SK-N-SH treated with all-trans-retinoic acid at 6 μM for 48 hours (cell line): ENCODE data around the gene S100A4.
"Not testable (repeated sequence)": the region's sequence is repeated elsewhere in the genome, so short reads cannot be mapped to it uniquely, and the experiment has no call there.

Experiments
- ATAC-seq: fragments of 200-7000 bp; cut with Tn5 transposase; 3 replicates; pipeline ENCODE4 v1.9.1; 2020; ENCODE audit warnings: mild to moderate bottlenecking, moderate library complexity
- ARNTL ChIP-seq: fragments of 450-650 bp; formaldehyde crosslinking; IDR thresholded peaks from 2 replicates; pipeline ENCODE4 v1.5.0; 2020; ENCODE audit warnings: low read depth, mild to moderate bottlenecking, moderate library complexity, borderline replicate concordance
- BACH2 ChIP-seq: fragments of 250-450 bp; sonication (Bioruptor Pico); IDR thresholded peaks from 2 replicates; pipeline ENCODE4 v1.9.0; 2021; ENCODE audit warnings: mild to moderate bottlenecking, borderline replicate concordance
- CSDC2 ChIP-seq: fragments of 250-450 bp; sonication (Bioruptor Pico); IDR thresholded peaks from 2 replicates; pipeline ENCODE4 v1.5.0; 2020; ENCODE audit warnings: mild to moderate bottlenecking, moderate library complexity
- ESRRG ChIP-seq: fragments of 250-450 bp; sonication (Bioruptor Pico); IDR thresholded peaks from 2 replicates; pipeline ENCODE4 v1.6.1; 2021; ENCODE audit warnings: mild to moderate bottlenecking
- GLIS3 ChIP-seq: fragments of 250-450 bp; sonication (Bioruptor Pico); IDR thresholded peaks from 2 replicates; pipeline ENCODE4 v1.5.0; 2020; ENCODE audit warnings: mild to moderate bottlenecking, moderate library complexity
- ISL1 ChIP-seq: fragments of 250-450 bp; sonication (Bioruptor Pico); IDR thresholded peaks from 2 replicates; pipeline ENCODE4 v2.1.2; 2022; ENCODE audit warnings: mild to moderate bottlenecking, moderate library complexity
- OSR1 ChIP-seq: fragments of 250-450 bp; sonication (Bioruptor Pico); IDR thresholded peaks from 2 replicates; pipeline ENCODE4 v1.8.0; 2022; ENCODE audit warnings: moderate library complexity, mild to moderate bottlenecking, inconsistent platforms
- PPARA ChIP-seq: fragments of 250-450 bp; sonication (Bioruptor Pico); IDR thresholded peaks from 2 replicates; pipeline ENCODE4 v1.5.0; 2020; ENCODE audit warnings: mild to moderate bottlenecking, borderline replicate concordance
- RARB ChIP-seq: fragments of 250-450 bp; sonication (Bioruptor Pico); IDR thresholded peaks from 2 replicates; pipeline ENCODE4 v1.8.0; 2021; ENCODE audit warnings: mild to moderate bottlenecking, moderate library complexity
- SNAI2 ChIP-seq: fragments of 250-450 bp; sonication (Bioruptor Pico); IDR thresholded peaks from 2 replicates; pipeline ENCODE4 v1.5.0; 2020; ENCODE audit warnings: mild to moderate bottlenecking, moderate library complexity
- TCF4 ChIP-seq: fragments of 250-450 bp; sonication (Bioruptor Pico); IDR thresholded peaks from 2 replicates; pipeline ENCODE4 v1.8.0; 2021; ENCODE audit warnings: mild to moderate bottlenecking, moderate library complexity, borderline replicate concordance
- TOX ChIP-seq: fragments of 250-450 bp; sonication (Bioruptor Pico); IDR thresholded peaks from 2 replicates; pipeline ENCODE4 v1.8.0; 2021; ENCODE audit warnings: mild to moderate bottlenecking, moderate library complexity, borderline replicate concordance
- ZC3H10 ChIP-seq: fragments of 250-450 bp; sonication (Bioruptor Pico); IDR thresholded peaks from 2 replicates; pipeline ENCODE4 v1.5.1; 2021; ENCODE audit warnings: mild to moderate bottlenecking, moderate library complexity
- ZFP3 ChIP-seq: fragments of 250-450 bp; sonication (Bioruptor Pico); IDR thresholded peaks from 2 replicates; pipeline ENCODE4 v1.5.0; 2020; ENCODE audit warnings: mild to moderate bottlenecking, moderate library complexity
- ZFP30 ChIP-seq: fragments of 450-650 bp; formaldehyde crosslinking; IDR thresholded peaks from 2 replicates; pipeline ENCODE4 v1.5.0; 2022; ENCODE audit warnings: mild to moderate bottlenecking, moderate library complexity
- ZNF565 ChIP-seq: fragments of 450-650 bp; formaldehyde crosslinking; conservative IDR thresholded peaks from 2 replicates; pipeline ENCODE4 v1.5.0; 2020; ENCODE audit warnings: low read depth, mild to moderate bottlenecking, moderate library complexity
- ZNF70 ChIP-seq: fragments of 450-650 bp; formaldehyde crosslinking; IDR thresholded peaks from 2 replicates; pipeline ENCODE4 v1.5.0; 2020; ENCODE audit warnings: mild to moderate bottlenecking, moderate library complexity
- ZNF8 ChIP-seq: fragments of 450-650 bp; formaldehyde crosslinking; IDR thresholded peaks from 2 replicates; pipeline ENCODE4 v1.5.0; 2020; ENCODE audit warnings: mild to moderate bottlenecking, moderate library complexity
- TF ChIP-seq, protein P1 (sequence below): fragments of 250-450 bp; sonication (Bioruptor Pico); IDR thresholded peaks from 2 replicates; pipeline ENCODE4 v1.5.0; 2020; ENCODE audit warnings: mild to moderate bottlenecking, moderate library complexity
- TF ChIP-seq, protein P2 (sequence below): fragments of 250-450 bp; sonication (Bioruptor Pico); IDR thresholded peaks from 2 replicates; pipeline ENCODE4 v1.8.0; 2021; ENCODE audit warnings: low read depth, mild to moderate bottlenecking, moderate library complexity, borderline replicate concordance
- TF ChIP-seq, protein P3 (sequence below): fragments of 250-450 bp; sonication (Bioruptor Pico); IDR thresholded peaks from 2 replicates; pipeline ENCODE4 v1.5.1; 2020; ENCODE audit warnings: low read depth, mild to moderate bottlenecking, moderate library complexity
- TF ChIP-seq, protein P4 (sequence below): fragments of 250-450 bp; sonication (Bioruptor Pico); IDR thresholded peaks from 2 replicates; pipeline ENCODE4 v1.8.0; 2020; ENCODE audit warnings: mild to moderate bottlenecking, moderate library complexity, borderline replicate concordance
- TF ChIP-seq, protein P5 (sequence below): fragments of 250-450 bp; sonication (Bioruptor Pico); IDR thresholded peaks from 2 replicates; pipeline ENCODE4 v1.5.1; 2021; ENCODE audit warnings: mild to moderate bottlenecking, moderate library complexity

Gene S100A4

DNA sequence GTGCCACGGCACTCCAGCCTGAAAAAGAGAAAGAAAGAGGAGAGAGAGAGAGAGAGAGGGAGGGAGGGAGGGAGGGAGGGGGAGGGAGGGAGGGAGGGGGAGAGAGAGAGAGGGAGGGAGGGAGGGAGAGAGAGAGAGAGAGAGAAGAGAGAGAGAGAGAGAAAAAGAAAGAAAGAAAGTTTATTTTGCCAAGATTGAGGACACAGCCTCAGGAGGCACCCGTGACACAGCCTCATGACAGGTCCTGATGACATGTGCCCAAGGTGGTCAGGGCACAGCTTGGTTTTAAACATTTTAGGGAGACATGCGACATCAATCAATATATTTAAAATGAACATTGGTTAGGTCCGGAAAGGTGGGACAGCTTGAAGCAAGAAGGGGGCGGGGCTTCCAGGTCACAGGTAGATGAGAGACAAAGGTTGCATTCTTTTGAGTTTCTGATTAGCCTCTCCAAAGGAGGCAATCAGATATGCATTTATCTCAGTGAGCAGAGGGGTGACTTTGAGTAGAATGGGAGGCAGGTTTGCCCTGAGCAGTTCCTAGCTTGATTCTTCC is 25.4 kb downstream of the S100A4 start:
- not testable (repeated sequence) for ATAC-seq

DNA sequence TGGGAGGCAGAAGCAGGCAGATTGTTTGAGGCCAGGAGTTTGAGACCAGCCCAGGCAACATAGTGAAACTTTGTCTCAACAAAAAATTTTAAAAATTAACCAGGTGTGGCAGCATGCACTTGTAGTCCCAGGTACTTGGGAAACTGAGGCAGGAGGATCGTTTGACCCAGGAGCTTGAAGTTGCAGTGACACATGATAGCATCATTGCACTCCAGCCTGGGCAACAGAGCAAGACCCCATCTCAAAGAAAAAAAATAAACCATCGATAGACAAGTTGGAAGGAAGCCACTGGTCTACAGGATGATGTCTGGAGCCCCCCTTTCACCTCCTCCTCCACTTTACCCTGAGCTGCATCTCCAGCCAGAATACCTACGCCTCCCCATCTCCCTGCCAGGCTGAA is 26.4 kb downstream of the S100A4 start:
- ATAC-seq, result no peak
- TF ChIP-seq ZNF70 (CRISPR knock-in tag) (no peak), ISL1 (CRISPR knock-in tag) (no peak), ARNTL (CRISPR knock-in tag) (no peak), OSR1 (CRISPR knock-in tag) (no peak), CSDC2 (CRISPR knock-in tag) (no peak), RARB (CRISPR knock-in tag) (no peak), TCF4 (no peak), TOX (CRISPR knock-in tag) (no peak), GLIS3 (no peak), ZC3H10 (CRISPR knock-in tag) (no peak), ZNF8 (CRISPR knock-in tag) (no peak), ESRRG (no peak), SNAI2 (CRISPR knock-in tag) (no peak), ZFP30 (CRISPR knock-in tag) (no peak), BACH2 (CRISPR knock-in tag) (no peak), ZNF565 (CRISPR knock-in tag) (no peak)
- TF ChIP-seq, protein P1, sequence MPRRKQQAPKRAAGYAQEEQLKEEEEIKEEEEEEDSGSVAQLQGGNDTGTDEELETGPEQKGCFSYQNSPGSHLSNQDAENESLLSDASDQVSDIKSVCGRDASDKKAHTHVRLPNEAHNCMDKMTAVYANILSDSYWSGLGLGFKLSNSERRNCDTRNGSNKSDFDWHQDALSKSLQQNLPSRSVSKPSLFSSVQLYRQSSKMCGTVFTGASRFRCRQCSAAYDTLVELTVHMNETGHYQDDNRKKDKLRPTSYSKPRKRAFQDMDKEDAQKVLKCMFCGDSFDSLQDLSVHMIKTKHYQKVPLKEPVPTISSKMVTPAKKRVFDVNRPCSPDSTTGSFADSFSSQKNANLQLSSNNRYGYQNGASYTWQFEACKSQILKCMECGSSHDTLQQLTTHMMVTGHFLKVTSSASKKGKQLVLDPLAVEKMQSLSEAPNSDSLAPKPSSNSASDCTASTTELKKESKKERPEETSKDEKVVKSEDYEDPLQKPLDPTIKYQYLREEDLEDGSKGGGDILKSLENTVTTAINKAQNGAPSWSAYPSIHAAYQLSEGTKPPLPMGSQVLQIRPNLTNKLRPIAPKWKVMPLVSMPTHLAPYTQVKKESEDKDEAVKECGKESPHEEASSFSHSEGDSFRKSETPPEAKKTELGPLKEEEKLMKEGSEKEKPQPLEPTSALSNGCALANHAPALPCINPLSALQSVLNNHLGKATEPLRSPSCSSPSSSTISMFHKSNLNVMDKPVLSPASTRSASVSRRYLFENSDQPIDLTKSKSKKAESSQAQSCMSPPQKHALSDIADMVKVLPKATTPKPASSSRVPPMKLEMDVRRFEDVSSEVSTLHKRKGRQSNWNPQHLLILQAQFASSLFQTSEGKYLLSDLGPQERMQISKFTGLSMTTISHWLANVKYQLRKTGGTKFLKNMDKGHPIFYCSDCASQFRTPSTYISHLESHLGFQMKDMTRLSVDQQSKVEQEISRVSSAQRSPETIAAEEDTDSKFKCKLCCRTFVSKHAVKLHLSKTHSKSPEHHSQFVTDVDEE (CRISPR knock-in tag), result no peak
- TF ChIP-seq, protein P2, sequence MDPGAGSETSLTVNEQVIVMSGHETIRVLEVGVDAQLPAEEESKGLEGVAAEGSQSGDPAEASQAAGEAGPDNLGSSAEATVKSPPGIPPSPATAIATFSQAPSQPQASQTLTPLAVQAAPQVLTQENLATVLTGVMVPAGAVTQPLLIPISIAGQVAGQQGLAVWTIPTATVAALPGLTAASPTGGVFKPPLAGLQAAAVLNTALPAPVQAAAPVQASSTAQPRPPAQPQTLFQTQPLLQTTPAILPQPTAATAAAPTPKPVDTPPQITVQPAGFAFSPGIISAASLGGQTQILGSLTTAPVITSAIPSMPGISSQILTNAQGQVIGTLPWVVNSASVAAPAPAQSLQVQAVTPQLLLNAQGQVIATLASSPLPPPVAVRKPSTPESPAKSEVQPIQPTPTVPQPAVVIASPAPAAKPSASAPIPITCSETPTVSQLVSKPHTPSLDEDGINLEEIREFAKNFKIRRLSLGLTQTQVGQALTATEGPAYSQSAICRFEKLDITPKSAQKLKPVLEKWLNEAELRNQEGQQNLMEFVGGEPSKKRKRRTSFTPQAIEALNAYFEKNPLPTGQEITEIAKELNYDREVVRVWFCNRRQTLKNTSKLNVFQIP (CRISPR knock-in tag), result no peak
- TF ChIP-seq, protein P3, sequence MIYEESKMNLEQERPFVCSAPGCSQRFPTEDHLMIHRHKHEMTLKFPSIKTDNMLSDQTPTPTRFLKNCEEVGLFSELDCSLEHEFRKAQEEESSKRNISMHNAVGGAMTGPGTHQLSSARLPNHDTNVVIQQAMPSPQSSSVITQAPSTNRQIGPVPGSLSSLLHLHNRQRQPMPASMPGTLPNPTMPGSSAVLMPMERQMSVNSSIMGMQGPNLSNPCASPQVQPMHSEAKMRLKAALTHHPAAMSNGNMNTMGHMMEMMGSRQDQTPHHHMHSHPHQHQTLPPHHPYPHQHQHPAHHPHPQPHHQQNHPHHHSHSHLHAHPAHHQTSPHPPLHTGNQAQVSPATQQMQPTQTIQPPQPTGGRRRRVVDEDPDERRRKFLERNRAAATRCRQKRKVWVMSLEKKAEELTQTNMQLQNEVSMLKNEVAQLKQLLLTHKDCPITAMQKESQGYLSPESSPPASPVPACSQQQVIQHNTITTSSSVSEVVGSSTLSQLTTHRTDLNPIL (CRISPR knock-in tag), result no peak
- TF ChIP-seq, all 23 proteins: peak for 0

DNA sequence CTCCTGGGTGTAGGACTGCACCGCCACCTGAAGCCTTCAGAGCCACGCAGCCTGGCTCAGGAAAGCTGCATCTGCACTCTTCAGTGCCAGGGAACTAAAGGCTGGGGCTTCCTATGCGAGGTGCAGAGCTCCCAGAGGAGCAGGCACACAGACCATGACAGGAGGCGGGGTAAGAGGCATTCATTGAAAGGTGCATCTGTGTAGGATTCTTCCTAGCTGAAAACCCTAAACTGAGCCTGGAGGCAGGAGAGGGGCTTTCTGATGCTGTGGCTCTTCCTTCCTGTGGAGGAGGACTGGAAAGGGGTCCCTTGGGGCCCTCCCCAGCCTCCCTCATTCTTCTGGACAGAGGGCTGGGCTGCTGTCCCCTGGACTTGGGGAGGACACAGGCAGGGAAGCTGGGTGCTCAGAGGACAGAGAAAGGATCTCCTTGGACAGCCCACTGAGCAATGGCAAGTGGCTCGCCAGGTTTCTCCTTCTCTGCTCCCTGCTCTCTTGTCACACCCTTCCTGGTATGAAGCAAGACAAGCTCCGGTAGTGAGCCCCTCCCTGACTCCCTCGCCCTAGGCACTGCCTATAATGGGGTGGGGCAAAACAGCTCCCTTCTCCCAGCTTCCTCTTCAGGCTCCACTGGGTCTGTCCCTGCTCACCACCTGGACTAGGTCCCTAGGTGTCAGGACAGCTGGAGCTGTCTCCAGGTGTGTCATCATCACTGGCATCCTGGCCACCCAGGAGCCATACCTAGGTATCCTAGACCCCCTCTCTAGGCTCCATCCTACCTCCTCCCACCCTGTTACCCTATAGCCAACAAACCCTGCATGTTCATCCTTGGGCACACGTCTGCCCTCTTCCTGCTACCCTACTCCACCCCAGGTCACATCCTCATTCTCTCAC is 29.9 kb downstream of the S100A4 start:
- ATAC-seq, result no peak
- no peak for TF ChIP-seq ZFP3 (CRISPR knock-in tag)
- no peak for TF ChIP-seq SNAI2 (CRISPR knock-in tag)
- no peak for TF ChIP-seq GLIS3
- TF ChIP-seq ISL1 (CRISPR knock-in tag), result no peak
- no peak for TF ChIP-seq BACH2 (CRISPR knock-in tag)
- TF ChIP-seq TCF4, result no peak
- no peak for TF ChIP-seq ESRRG
- no peak for TF ChIP-seq OSR1 (CRISPR knock-in tag)
- TF ChIP-seq, protein P4, sequence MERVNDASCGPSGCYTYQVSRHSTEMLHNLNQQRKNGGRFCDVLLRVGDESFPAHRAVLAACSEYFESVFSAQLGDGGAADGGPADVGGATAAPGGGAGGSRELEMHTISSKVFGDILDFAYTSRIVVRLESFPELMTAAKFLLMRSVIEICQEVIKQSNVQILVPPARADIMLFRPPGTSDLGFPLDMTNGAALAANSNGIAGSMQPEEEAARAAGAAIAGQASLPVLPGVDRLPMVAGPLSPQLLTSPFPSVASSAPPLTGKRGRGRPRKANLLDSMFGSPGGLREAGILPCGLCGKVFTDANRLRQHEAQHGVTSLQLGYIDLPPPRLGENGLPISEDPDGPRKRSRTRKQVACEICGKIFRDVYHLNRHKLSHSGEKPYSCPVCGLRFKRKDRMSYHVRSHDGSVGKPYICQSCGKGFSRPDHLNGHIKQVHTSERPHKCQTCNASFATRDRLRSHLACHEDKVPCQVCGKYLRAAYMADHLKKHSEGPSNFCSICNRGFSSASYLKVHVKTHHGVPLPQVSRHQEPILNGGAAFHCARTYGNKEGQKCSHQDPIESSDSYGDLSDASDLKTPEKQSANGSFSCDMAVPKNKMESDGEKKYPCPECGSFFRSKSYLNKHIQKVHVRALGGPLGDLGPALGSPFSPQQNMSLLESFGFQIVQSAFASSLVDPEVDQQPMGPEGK (CRISPR knock-in tag), result no peak
- TF ChIP-seq, protein P1 (CRISPR knock-in tag), result no peak
- no peak for TF ChIP-seq PPARA (CRISPR knock-in tag)
- TF ChIP-seq ZFP30 (CRISPR knock-in tag), result no peak
- TF ChIP-seq ZNF8 (CRISPR knock-in tag), result no peak
- TF ChIP-seq, protein P5, sequence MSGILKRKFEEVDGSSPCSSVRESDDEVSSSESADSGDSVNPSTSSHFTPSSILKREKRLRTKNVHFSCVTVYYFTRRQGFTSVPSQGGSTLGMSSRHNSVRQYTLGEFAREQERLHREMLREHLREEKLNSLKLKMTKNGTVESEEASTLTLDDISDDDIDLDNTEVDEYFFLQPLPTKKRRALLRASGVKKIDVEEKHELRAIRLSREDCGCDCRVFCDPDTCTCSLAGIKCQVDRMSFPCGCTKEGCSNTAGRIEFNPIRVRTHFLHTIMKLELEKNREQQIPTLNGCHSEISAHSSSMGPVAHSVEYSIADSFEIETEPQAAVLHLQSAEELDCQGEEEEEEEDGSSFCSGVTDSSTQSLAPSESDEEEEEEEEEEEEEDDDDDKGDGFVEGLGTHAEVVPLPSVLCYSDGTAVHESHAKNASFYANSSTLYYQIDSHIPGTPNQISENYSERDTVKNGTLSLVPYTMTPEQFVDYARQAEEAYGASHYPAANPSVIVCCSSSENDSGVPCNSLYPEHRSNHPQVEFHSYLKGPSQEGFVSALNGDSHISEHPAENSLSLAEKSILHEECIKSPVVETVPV (CRISPR knock-in tag), result no peak
- TF ChIP-seq CSDC2 (CRISPR knock-in tag), result no peak
